Common myeloid progenitor, CD34-positive (primary cell): ENCODE results near the gene AUTS2.

Source experiments
- CTCF ChIA-PET: fragments of 350-600 bp; sonication (Branson Sonifier 250); formaldehyde crosslinking; loops from one replicate; lab custom pipeline; 2021; ENCODE audit warnings: antibody characterized with exemption; lab: Charles Lee
- POLR2A ChIA-PET: fragments of 350-600 bp; sonication (Branson Sonifier 250); formaldehyde crosslinking; loops from one replicate; lab custom pipeline; 2021; ENCODE audit warnings: antibody characterized with exemption; lab: Charles Lee
- DNase-seq, 3 donors: peaks; one replicate each; pipeline versions ENCODE4 v3.0.0 to v3.0.0-alpha.2; 2013
- H3K27ac ChIP-seq, 2 experiments: 1 replicate in 1 of 2; 2 replicates in 1 of 2; pipeline ENCODE4 v1.7.0; 2013; ENCODE audit warnings: inconsistent platforms in 2 of 2, low read length in 2 of 2, mild to moderate bottlenecking in 2 of 2, low read depth in 1 of 2, moderate library complexity in 1 of 2; ENCODE audit not compliant: severe bottlenecking in 2 of 2, insufficient read depth in 1 of 2, poor library complexity in 1 of 2
- H3K27me3 ChIP-seq, 5 experiments: replicated peaks in 2 of 5; 1 replicate in 3 of 5; 2 replicates in 2 of 5; pipeline versions ENCODE4 v1.6.1 to v1.7.0; 2013; ENCODE audit warnings: low read length in 4 of 5, mild to moderate bottlenecking in 2 of 5, moderate library complexity in 2 of 5, inconsistent platforms in 1 of 5; ENCODE audit not compliant: insufficient read depth in 5 of 5, control insufficient read depth in 4 of 5
- H3K36me3 ChIP-seq, 4 experiments: 1 replicate in 2 of 4; 2 replicates in 2 of 4; pipeline versions ENCODE4 v1.6.1 to v1.7.0; 2013; ENCODE audit warnings: low read length in 3 of 4, control low read depth in 1 of 4, mild to moderate bottlenecking in 1 of 4; ENCODE audit not compliant: control insufficient read depth in 4 of 4, insufficient read depth in 4 of 4
- H3K4me1 ChIP-seq, 4 experiments: 1 replicate in 3 of 4; 2 replicates in 1 of 4; pipeline versions ENCODE4 v1.6.1 to v1.7.1; 2013; ENCODE audit warnings: low read length in 3 of 4, mild to moderate bottlenecking in 3 of 4, control low read depth in 1 of 4, inconsistent platforms in 1 of 4, moderate library complexity in 1 of 4; ENCODE audit not compliant: control insufficient read depth in 4 of 4, insufficient read depth in 4 of 4; ENCODE audit errors: control extremely low read depth in 1 of 4
- H3K4me3 ChIP-seq, 7 experiments: 1 replicate in 4 of 7; 2 replicates in 3 of 7; pipeline versions ENCODE4 v1.5.1 to v1.7.0; 2013; ENCODE audit warnings: mild to moderate bottlenecking in 7 of 7, low read length in 6 of 7, moderate library complexity in 6 of 7, inconsistent platforms in 2 of 7, low read depth in 2 of 7, control low read depth in 1 of 7; ENCODE audit not compliant: insufficient read depth in 4 of 7, control insufficient read depth in 1 of 7; ENCODE audit errors: extremely low read depth in 1 of 7
- H3K9me3 ChIP-seq, 5 experiments: 1 replicate in 4 of 5; 2 replicates in 1 of 5; pipeline versions ENCODE4 v1.6.1 to v1.7.1; 2013; ENCODE audit warnings: low read length in 4 of 5, mild to moderate bottlenecking in 2 of 5, inconsistent platforms in 1 of 5, low read depth in 1 of 5, moderate library complexity in 1 of 5; ENCODE audit not compliant: control insufficient read depth in 4 of 5, insufficient read depth in 2 of 5; ENCODE audit errors: control extremely low read depth in 1 of 5
- WGBS: methylation state at CpG from one replicate; pipeline ENCODE4 v1.1.5; 2013; ENCODE audit not compliant: insufficient coverage; 5-methylcytosine and 5-hydroxymethylcytosine counted together

The AUTS2 gene

DNA sequence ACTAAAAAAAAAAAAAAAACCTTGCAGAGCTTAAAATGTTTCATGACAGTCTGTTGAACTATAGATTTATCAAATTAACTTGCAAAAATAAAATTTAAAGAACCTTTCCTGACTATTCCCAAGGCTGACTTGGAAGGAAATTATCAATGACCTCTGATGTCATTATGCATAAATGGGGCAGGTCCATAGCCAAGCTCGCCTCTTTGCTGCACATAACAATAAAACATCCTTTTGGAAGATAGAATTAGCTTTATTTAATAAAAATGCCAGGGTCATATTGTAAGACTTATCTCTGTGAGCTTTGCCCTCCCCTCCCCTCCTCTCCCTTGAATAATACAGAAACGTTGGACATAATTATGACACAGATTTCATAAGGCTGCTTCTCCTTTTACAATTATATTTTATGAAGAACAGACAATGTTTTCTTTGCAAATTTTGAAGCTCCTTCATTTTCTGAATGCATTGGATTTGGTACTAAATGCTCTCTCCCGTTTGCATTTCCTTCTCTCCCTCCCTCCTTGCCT, 444.8 kb downstream of the AUTS2 start:
- Histone ChIP-seq H3K9me3 (no peaks in the 10 kb centered on the region), H3K36me3 (no peaks in the 10 kb centered on the region), H3K4me3 (no peak overlapping the region), H3K27me3 (no peaks in the 10 kb centered on the region), H3K4me1 (peaks cover 0 to 3% (median 0%) of the 10 kb centered on the region in 4 experiments), H3K27ac (no peak overlapping the region)
- no peak for DNase-seq
- CTCF ChIA-PET = interaction anchor here (1.0 to 2.5 kb wide), 6 partner anchors 9 to 655 kb away, joined by 3 to 9 read pairs (median 4); no protein-coding TSS in a partner anchor
- POLR2A ChIA-PET = no interaction called here
- no CpG with 5 or more reads among the region's 3 CpGs for WGBS

DNA sequence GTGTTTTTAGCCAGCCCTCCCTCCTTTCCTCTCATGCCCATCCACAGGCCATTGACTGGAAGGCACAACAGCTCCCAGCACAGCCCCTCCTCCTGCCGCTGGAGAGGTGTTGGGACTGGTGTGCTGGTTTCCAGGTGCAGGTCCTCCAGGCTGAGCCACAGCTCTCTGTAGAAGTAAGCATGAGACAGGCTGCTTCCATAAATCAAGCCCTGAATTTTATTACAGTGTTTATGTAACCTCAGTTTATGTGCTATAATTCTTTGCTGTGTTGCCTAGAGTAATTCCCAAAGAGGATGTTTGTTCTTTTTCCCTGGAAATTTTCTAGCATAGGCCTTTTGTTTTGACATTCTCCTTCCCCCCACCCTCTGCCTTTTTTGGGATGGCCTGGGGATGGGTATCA, 445.8 kb downstream of the AUTS2 start:
- H3K36me3 ChIP-seq = no peaks in the 10 kb centered on the region
- WGBS = no CpG with 5 or more reads among the region's 1 CpG
- POLR2A ChIA-PET = no interaction called here

DNA sequence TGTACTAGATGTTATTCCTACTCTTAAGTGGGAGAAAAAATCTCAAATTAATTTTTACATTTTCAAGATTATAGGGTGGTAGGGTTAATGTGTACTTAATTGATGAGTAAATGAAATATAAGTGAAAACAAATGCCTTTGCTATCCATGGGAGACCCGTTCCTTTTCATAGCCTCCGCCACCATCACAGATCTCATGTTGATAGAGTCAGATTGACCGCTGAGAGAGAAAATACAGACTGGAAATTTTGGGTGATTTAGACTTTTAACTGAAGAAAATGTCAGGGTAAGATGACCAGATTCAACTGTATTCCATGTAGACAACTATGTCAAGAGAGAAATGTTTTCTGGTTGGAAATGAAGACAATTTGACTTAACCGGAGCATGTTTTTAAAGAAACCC, 446.2 kb downstream of the AUTS2 start:
- Histone ChIP-seq H3K9me3 (no peaks in the 10 kb centered on the region), H3K27me3 (no peaks in the 10 kb centered on the region), H3K27ac (no peak overlapping the region), H3K36me3 (no peaks in the 10 kb centered on the region), H3K4me3 (no peak overlapping the region), H3K4me1 (peaks cover 0 to 3% (median 0%) of the 10 kb centered on the region in 4 experiments)
- 88% methylated on average over 3 of the region's 4 CpGs for WGBS
- no peak for DNase-seq
- POLR2A ChIA-PET = no interaction called here
- CTCF ChIA-PET = no interaction called here

More for the DNA sequence above, 445.8 kb downstream of the AUTS2 start:
- CTCF ChIA-PET = no interaction called here
- Histone ChIP-seq H3K27ac (no peak overlapping the region), H3K9me3 (no peaks in the 10 kb centered on the region), H3K4me1 (peaks cover 0 to 3% (median 0%) of the 10 kb centered on the region in 4 experiments), H3K4me3 (no peak overlapping the region), H3K27me3 (no peaks in the 10 kb centered on the region)
- no peak for DNase-seq

DNA sequence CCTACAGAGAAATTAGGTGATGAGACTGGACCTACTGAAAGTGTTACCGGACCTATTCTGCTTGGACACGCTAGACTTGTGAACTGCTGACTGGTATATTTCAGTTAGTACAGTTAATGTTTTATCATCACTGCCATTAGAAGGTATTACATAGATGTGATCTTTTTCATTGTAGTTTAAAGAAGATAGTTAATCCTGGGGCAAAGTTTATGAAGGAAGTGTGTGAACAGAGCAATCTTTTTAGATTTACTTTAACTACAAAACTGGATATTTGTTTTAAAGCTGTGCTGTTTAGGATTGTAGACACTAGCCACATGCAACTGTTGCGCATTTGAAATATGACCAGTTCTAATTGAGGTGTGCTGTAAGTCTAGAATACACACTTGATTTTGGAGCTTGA, 446.7 kb downstream of the AUTS2 start:
- Histone ChIP-seq H3K27ac (no peak overlapping the region), H3K4me1 (peaks cover 0 to 3% (median 0%) of the 10 kb centered on the region in 4 experiments), H3K9me3 (no peaks in the 10 kb centered on the region), H3K27me3 (no peaks in the 10 kb centered on the region), H3K4me3 (no peak overlapping the region), H3K36me3 (no peaks in the 10 kb centered on the region)
- ChIA-PET CTCF (no interaction called here), POLR2A (no interaction called here)
- DNase-seq = no peak
- WGBS = no CpG with 5 or more reads among the region's 3 CpGs

DNA sequence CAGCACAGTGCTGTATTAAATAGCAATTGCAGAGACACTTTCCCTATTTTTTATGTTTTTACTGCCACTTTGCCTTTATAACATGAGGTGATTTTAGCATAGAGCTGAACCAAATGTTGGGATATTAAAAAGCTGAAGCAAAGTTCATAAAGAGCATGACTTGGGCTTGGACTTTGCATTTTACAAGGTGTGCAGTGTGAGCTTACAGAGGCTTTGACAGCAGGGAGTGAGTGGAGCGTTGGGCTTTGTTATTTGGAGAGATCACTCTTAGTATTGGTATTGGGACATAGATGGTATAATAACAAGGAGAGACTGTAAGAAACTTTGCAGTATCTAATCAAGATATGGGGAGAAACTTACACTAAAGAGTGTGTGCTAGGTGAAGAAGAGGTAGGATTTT, 449.1 kb downstream of the AUTS2 start:
- H3K4me1 ChIP-seq = peaks cover 0 to 3% (median 0%) of the 10 kb centered on the region in 4 experiments
- H3K27me3 ChIP-seq = no peaks in the 10 kb centered on the region
- 100% methylated on average over 1 of the region's 1 CpG for WGBS
- no peaks in the 10 kb centered on the region for H3K36me3 ChIP-seq
- no peak overlapping the region for H3K4me3 ChIP-seq
- H3K9me3 ChIP-seq = no peaks in the 10 kb centered on the region
- DNase-seq = no peak
- H3K27ac ChIP-seq = no peak overlapping the region
- POLR2A ChIA-PET = no interaction called here
- CTCF ChIA-PET = no interaction called here

DNA sequence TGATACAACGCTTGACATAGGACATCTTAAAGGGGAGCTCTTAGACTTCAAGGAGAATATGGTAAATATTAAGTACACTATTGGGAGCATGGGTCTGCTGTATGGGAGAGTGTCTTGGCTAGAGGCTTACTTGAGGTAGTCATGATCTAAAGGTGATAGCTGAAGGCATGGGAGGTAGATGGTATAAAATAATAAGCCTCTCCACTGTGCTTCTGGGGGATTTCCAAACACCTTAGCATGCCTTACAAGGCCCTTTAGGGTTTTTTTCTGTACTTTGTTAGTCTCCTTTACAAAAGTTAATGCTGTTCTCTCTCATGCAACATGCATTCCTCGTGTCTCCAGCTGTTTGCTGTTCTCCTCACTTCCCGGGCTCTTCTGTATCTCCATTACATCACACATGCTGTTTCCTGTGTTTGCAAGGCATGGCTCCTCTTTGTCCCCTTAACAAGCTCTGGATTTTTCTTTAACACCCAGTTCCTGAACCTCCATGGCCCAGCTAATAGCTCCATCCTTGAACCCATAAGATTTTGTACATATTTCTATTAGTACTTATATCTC, 449.7 kb downstream of the AUTS2 start:
- Histone ChIP-seq H3K4me3 (no peak overlapping the region), H3K4me1 (peaks cover 0 to under 1% (median 0%) of the 10 kb centered on the region in 4 experiments), H3K36me3 (no peaks in the 10 kb centered on the region), H3K27ac (no peak overlapping the region), H3K27me3 (no peaks in the 10 kb centered on the region), H3K9me3 (no peaks in the 10 kb centered on the region)
- ChIA-PET POLR2A (no interaction called here), CTCF (no interaction called here)
- no peak for DNase-seq
- 92% methylated on average over 2 of the region's 3 CpGs for WGBS

DNA sequence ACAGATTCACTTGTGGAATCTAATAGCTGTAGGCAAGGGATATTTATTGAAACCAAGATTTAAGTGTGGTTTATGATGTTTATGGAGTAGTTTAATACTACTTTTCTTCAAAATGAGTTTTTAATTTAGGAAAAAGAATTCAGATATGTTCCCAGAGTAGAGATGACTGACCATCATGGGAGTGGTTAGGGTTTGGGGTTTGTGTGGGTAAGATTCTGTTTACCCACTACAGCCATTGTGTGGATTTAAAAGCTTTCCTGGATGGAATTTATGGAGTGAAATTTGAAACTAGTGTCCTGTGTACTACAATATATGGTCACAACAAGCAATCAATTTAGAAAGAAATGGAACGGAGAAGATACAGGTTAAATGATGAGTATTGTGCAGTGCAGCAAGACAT, 453.5 kb downstream of the AUTS2 start:
- Histone ChIP-seq H3K4me3 (no peak overlapping the region), H3K27ac (no peak overlapping the region), H3K36me3 (no peaks in the 10 kb centered on the region), H3K9me3 (no peaks in the 10 kb centered on the region), H3K27me3 (no peaks in the 10 kb centered on the region), H3K4me1 (no peaks in the 10 kb centered on the region)
- CTCF ChIA-PET = interaction anchor here (1.7 kb wide), 1 partner anchor 9 kb away, joined by 9 read pairs; no protein-coding TSS in a partner anchor
- POLR2A ChIA-PET = no interaction called here
- DNase-seq = no peak
- no CpG with 5 or more reads among the region's 1 CpG for WGBS
